ELF-1 (cell line): ENCODE results near the gene SLC16A5.
"Not testable (repeated sequence)": the region's sequence is repeated elsewhere in the genome, so short reads cannot be mapped to it uniquely, and the experiment has no call there.

Experiments used
- DNase-seq: peaks from one replicate; pipeline ENCODE4 v3.0.0-alpha.2; 2016; ENCODE audit warnings: low read depth, low spot score

Gene SLC16A5

GRCh38 chr17:75087558-75088453, at the start of gene SLC16A5:
Gene SLC16A5, plus strand, starts transcription at chr17:75087954. Its CDS starts 5,683 bp downstream, at chr17:75093637.
- peak; percentile 95 for DNase-seq

GRCh38 chr17:75039238-75039637, 48.5 kb upstream of the SLC16A5 start:
- no peak for DNase-seq

GRCh38 chr17:75041656-75042280, 46.0 kb upstream of the SLC16A5 start:
- peak; percentile 82 for DNase-seq

- not testable (repeated sequence) for DNase-seq
These were observed 44.0 kb upstream of the SLC16A5 start for GRCh38 chr17:75043789-75044188.

GRCh38 chr17:75044716-75045115, 43.0 kb upstream of the SLC16A5 start:
- peak; percentile 45 for DNase-seq

GRCh38 chr17:75045946-75046406, 41.8 kb upstream of the SLC16A5 start:
- peak; percentile 19 for DNase-seq

GRCh38 chr17:75046407-75047289, 41.1 kb upstream of the SLC16A5 start, which contains the start of the genes ATP5PD and KCTD2:
Gene ATP5PD, minus strand, starts transcription at chr17:75046969. Its CDS starts 4,319 bp downstream, at chr17:75042650.
Gene KCTD2, plus strand, starts transcription at chr17:75047225. Its CDS starts 26 bp downstream, at chr17:75047251.
- DNase-seq: peak; percentile 99

- no peak for DNase-seq
These were observed 40.2 kb upstream of the SLC16A5 start for GRCh38 chr17:75047398-75048098.

- DNase-seq: no peak
These were observed 39.4 kb upstream of the SLC16A5 start for GRCh38 chr17:75048249-75048878.

- DNase-seq: no peak
These were observed 38.7 kb upstream of the SLC16A5 start for GRCh38 chr17:75049057-75049456.

GRCh38 chr17:75049706-75050105, 38.0 kb upstream of the SLC16A5 start:
- DNase-seq: no peak

GRCh38 chr17:75051941-75052340, 35.8 kb upstream of the SLC16A5 start:
- DNase-seq: no peak

GRCh38 chr17:75059369-75060345, 28.1 kb upstream of the SLC16A5 start:
- no peak for DNase-seq

- DNase-seq: no peak
These were observed 27.2 kb upstream of the SLC16A5 start for GRCh38 chr17:75060434-75061054.

GRCh38 chr17:75061055-75061438, 26.7 kb upstream of the SLC16A5 start:
- no peak for DNase-seq

GRCh38 chr17:75061618-75062017, 26.1 kb upstream of the SLC16A5 start:
- no peak for DNase-seq

- DNase-seq: no peak
These were observed 24.6 kb upstream of the SLC16A5 start for GRCh38 chr17:75063201-75063600.

GRCh38 chr17:75063626-75064025, 24.1 kb upstream of the SLC16A5 start:
- DNase-seq: no peak

GRCh38 chr17:75064040-75064439, 23.7 kb upstream of the SLC16A5 start:
- no peak for DNase-seq
